ENCODE results near the gene GDPD5.

Gene GDPD5

GRCh38 chr11:75471176-75471973 lies 54.4 kb downstream of the GDPD5 start:
- DNase-seq = no peak

DNA sequence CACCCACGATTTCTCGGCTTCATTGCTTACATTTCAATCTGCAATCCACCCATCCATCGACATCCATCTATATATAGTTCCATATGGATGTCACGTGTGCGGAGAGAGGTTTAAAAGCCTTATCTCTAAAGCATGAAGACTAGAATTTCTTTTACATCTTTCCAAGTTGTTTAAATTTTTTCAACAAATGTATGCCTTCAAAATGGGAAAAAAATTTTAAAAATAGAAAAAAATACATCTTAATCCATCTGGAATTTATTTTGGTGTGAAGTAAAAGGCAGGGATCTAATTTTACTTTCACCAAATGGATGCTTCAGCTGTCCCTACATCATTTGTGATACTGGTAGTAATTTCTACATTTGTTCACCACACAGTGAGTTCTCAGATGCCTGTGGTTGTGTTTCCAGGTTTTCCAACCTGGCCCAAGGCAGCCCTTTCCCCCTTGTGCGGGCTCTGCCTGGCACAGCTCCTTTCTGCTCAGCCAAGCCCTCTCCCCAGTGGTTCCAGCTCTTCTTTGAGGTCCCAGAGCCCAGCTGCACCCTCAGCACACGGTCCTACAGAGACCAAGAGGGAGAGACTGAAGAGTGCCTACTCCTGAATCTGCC lies 55.2 kb downstream of the GDPD5 start:
- no peak for DNase-seq

GRCh38 chr11:75469785-75470405 lies 55.8 kb downstream of the GDPD5 start:
- DNase-seq = no peak

- no peak for DNase-seq
These were observed 57.0 kb downstream of the GDPD5 start for GRCh38 chr11:75468534-75469340.

- no peak for DNase-seq
These were observed 57.9 kb downstream of the GDPD5 start for GRCh38 chr11:75467881-75468280.

GRCh38 chr11:75467311-75467710 lies 58.4 kb downstream of the GDPD5 start:
- DNase-seq = no peak

DNA sequence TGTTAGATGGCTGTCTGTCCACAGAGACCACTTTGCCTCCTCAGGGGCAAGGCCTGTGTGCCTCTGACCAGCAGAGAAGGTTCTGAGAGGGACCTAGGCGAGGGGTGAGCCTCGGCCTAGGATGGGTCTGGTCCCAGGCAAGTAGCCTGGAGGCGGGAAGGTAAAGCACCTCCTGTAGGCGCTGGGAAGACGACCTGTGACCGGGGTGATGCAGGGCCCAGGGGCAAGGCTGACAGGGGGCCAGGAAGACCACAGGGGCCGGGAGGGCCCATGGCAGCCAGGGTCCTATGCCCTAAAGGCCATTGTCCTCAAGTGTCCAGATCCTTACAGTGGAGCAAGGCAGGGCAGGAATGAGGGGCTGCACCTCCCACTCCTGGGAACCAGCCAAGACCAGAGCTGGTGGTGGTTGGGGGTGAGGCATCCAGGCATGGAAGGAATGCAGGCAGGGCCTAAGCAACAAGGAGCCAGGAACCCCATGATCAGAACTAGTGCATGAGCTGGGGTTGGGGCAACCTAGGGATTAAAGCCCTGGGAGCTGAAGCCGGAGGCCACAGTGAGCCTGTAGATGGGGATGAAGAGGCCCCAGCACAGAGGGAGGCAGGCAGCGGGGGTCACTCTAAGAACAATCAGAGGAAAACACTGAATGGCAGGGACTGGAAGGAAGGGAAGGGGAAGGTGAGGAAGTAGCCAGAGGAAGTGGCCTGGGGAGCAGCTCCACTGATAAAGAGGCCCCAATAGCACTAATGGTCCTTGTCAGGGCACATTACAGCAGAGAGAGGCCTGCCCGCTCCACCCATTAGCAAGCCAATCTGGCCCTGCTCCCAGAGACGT lies 59.8 kb downstream of the GDPD5 start:
- DNase-seq = no peak

GRCh38 chr11:75463106-75463774 lies 62.5 kb downstream of the GDPD5 start:
- DNase-seq = no peak

GRCh38 chr11:75462117-75462653 lies 63.6 kb downstream of the GDPD5 start:
- no peak for DNase-seq

DNA sequence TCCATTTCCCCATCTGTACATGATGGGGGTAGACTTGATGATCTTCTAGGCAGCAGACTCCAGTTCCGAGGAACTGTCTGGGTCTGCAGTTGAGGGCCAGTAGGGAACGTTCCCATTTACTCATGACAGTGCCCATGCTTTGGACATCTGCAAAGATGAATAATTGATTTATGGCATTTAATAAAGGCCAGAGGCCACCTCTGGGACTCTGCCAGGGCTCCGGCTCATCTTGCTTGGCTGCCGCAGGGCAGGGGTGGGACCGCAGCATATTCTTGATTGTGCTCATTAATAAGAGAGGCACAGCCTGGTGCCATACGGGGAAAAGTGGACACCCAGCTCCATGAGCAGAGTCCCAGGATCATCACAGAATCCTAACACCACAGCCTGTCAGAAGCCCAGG lies 64.6 kb downstream of the GDPD5 start:
- DNase-seq = no peak

DNA sequence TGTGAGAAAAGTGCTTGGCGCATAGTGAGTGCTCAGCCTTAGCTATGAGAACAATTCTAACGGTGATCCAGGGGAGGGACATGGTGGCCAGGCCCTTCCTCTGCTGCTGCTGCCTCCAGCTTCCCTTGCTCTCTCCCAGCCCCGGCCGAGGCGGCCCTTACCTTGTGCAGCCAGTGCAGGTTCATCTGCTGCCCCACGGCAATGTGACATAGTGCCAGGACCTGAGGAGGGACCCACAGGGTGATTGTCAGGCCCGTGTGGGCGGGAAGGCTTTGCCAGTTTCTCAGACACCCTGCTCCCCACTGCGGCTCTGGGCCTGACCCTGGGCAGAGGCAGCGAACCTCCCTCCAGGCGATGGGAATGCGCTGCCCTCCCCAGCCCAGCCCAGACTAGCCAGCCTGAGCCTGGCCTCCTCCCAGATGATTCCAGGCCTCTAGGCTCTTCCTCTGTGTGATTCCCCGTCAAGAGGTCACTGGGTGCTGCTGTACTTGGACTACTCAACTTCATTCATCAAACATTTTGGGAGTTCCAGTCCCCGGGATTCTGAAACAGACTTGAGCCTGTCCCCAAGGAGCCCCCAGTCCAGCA lies 69.1 kb downstream of the GDPD5 start:
- no peak for DNase-seq

- DNase-seq = no peak
These were observed 70.8 kb downstream of the GDPD5 start for GRCh38 chr11:75454987-75455386.

- no peak for DNase-seq
These were observed 71.7 kb downstream of the GDPD5 start for GRCh38 chr11:75453916-75454655.

DNA sequence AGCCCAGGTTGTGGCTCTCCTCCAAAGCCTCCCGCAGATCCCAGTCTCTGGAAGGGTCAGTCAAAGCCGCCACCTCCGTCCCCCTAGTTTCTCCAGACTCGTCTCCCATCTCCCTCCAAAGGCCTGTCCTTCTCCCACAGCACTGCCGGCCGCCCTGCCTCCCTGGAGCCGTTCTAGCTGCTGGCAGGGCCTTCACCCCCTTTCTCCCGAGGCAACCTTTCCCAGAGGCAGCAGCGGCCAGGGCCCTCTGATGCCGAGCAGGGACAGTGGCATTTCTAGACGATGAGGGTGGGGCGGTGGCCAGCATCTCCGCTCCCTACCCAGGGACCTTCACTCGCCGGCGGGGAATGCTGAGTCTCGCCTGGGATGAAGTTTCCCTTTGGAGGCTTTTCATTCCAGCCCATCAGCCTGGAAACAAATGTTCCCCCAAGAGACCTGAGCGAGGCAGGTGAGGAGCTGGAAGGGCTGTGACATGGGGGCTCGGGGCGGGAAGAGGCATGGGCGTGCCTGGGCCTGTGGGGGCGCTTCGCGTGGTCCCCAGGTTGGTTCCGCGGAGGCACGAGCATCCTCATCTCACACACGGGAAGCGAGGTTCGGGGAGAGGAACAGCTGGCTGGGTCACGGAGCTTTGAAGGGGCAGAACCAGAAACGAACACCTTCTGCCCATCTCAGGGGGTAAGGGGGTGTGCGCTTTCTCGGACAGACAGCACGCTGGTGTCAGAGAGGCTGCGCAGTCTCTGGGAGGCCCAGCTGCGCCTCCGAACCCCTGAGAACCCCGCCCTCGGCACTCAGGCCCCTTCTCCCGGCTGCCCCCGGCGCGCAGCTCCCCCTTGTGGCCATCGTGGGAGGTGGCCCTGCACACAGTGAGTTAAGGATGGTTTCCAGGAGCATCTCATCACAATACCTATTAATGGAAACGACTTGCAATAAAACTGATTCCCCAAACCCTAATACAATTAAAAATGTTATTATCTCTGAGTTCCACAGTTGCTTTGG lies 74.6 kb downstream of the GDPD5 start:
- DNase-seq = no peak

DNA sequence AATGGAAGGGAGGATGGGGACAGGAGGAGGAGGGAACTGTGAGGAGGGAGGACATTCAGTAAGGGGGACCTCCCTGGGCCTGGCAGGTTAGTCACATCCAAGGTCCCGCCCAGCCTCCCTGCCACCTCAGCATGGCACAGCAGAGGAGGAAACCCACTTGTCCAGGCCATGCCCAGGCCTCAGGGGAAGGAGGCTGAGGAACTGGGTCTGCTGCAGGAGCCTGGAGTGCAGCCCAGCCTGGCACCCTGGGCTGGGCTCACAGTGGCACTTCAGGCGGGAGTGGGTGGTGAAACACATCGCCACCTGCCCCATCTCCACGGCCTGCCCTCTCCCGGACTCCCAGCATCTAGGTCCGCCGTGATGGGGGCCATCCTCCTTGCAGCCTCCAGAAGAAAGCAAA lies 75.5 kb downstream of the GDPD5 start:
- DNase-seq = no peak

GRCh38 chr11:75449776-75450175 lies 76.0 kb downstream of the GDPD5 start:
- DNase-seq = no peak

DNA sequence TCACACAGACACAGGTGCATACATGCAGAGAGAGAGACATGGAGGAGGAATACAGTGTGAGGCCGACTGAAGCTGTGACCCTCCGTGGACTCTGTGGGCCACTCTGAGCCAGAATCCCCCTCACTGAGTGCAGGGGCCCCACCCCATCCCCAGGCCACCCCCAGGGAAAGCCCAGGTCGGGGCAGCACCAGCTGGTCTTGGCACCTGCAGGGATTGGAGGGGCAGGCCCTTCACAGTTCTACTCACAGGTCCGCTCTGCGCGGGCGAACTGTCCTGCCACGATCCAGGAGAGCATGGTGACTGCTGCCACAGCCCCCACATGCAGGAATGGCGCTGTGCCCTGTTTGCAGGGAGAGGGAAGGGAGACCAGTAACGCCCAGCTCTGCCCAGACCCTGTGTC lies 76.5 kb downstream of the GDPD5 start:
- DNase-seq = no peak

DNA sequence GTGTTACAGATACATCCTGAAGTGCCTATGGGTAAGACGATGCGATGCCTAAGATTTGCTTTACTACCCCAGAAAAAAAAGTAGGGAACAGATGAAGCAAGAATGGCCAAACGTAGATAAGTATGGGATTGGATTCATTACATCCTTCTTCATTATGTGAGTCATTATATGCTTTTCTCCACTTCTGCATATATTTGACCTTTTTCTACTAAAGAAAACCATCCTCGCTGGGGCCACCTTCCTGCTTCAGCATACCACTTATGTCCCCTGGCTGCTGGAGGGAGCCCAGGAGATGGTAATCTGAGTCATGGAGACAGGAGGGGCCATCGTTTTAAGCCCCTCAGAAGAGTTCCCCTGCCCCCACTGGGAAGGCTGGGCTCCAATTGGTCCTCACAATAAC lies 78.3 kb downstream of the GDPD5 start:
- DNase-seq = no peak

All from activated gamma-delta T cell (primary cell).